Activated CD4-positive, alpha-beta T cell treated with anti-CD3 and anti-CD28 coated beads for 4 hours (primary cell): ENCODE results near the gene POMT1.
"Not testable (repeated sequence)": the region's sequence is repeated elsewhere in the genome, so short reads cannot be mapped to it uniquely, and the experiment has no call there.

Experiments used
- DNase-seq, 2 donors: peaks; one replicate each; pipeline ENCODE4 v3.0.0-alpha.2; 2020

POMT1 gene

GRCh38 chr9:131500939-131501541 is 1.7 kb upstream of the POMT1 start:
- DNase-seq: peak; percentile 47 to 54

GRCh38 chr9:131503626-131504465 is 1.1 kb downstream of the POMT1 start:
- DNase-seq: peak; percentile 54

- DNase-seq: no peak
Observed at GRCh38 chr9:131505012-131505411, 2.3 kb downstream of the POMT1 start.

- DNase-seq: no peak
Observed at GRCh38 chr9:131511416-131511815, 8.7 kb downstream of the POMT1 start.

- DNase-seq: no peak
Observed at GRCh38 chr9:131511880-131512279, 9.2 kb downstream of the POMT1 start.

- DNase-seq: no peak
Observed at GRCh38 chr9:131513177-131513576, 10.5 kb downstream of the POMT1 start.

GRCh38 chr9:131515559-131516031 is 12.9 kb downstream of the POMT1 start:
- DNase-seq: not testable (repeated sequence)

- no peak for DNase-seq
Observed at GRCh38 chr9:131516100-131516499, 13.4 kb downstream of the POMT1 start.

- no peak for DNase-seq
Observed at GRCh38 chr9:131516930-131517329, 14.2 kb downstream of the POMT1 start.

- no peak for DNase-seq
Observed at GRCh38 chr9:131517761-131518190, 15.1 kb downstream of the POMT1 start.

- DNase-seq: no peak
Observed at GRCh38 chr9:131518553-131518952, 15.8 kb downstream of the POMT1 start.

- DNase-seq: no peak
Observed at GRCh38 chr9:131520503-131520902, 17.8 kb downstream of the POMT1 start.

GRCh38 chr9:131521203-131521602 is 18.5 kb downstream of the POMT1 start:
- no peak for DNase-seq

GRCh38 chr9:131521822-131522221 is 19.1 kb downstream of the POMT1 start:
- no peak for DNase-seq

- DNase-seq: no peak
Observed at GRCh38 chr9:131522257-131523085, 19.8 kb downstream of the POMT1 start.

GRCh38 chr9:131523086-131523388 is 20.3 kb downstream of the POMT1 start:
- DNase-seq: no peak

GRCh38 chr9:131523451-131524435 is 21.0 kb downstream of the POMT1 start:
- DNase-seq: no peak

GRCh38 chr9:131524665-131525315 is 22.1 kb downstream of the POMT1 start:
- DNase-seq: no peak

- no peak for DNase-seq
Observed at GRCh38 chr9:131525643-131526565, 23.2 kb downstream of the POMT1 start.

GRCh38 chr9:131528186-131528585 is 25.5 kb downstream of the POMT1 start:
- DNase-seq: no peak
